Measurements from ENCODE around the gene TRIM41. TPM values are rescaled to one million over a fixed set of nuclear protein-coding genes. Genes with fewer than 3 reads are reported as not detected.

The TRIM41 gene
- total and polyA plus RNA-seq, 2 of the 13 experiments (the other 11 are each of a cell fraction or from before 2014, with no cell fraction given), result 10.2 to 16.7 TPM

GRCh38 chr5:181260720-181261319, 37.7 kb downstream of the TRIM41 start, which contains the start of gene TRIM52 (continued):
- TF ChIP-seq ZNF362 (CRISPR knock-in tag; IDR thresholded peaks at IDR 0.05; ENCODE audit: borderline replicate concordance) (no peak), ARID5B (CRISPR knock-in tag; IDR thresholded peaks at IDR 0.05) (peak; percentile 42; the same call in 1 of the 2 replicates), ZEB1 (IDR thresholded peaks at IDR 0.05; ENCODE audit: insufficient replicate concordance, low read depth) (no peak), ZNF430 (CRISPR knock-in tag; IDR thresholded peaks at IDR 0.05) (peak; percentile 82), ZZZ3 (CRISPR knock-in tag; IDR thresholded peaks at IDR 0.05; ENCODE audit: borderline replicate concordance) (no peak), MAZ (IDR thresholded peaks at IDR 0.05; ENCODE audit: borderline replicate concordance, low read depth, low read length) (peak; percentile 37; the same call in 1 of the 2 replicates), MAZ (CRISPR knock-in tag; IDR thresholded peaks at IDR 0.05; ENCODE audit: low read depth) (peak; percentile 48; the same call in 1 of the 2 replicates), ARID2 (CRISPR knock-in tag; IDR thresholded peaks at IDR 0.05; ENCODE audit: borderline replicate concordance) (no peak), NFAT5 (CRISPR knock-in tag; IDR thresholded peaks at IDR 0.05) (0 out of 2 replicates have a peak, but pooled peaks have one; percentile 64), TSC22D2 (CRISPR knock-in tag; IDR thresholded peaks at IDR 0.05; ENCODE audit: borderline replicate concordance) (no peak), ZXDC (CRISPR knock-in tag; IDR thresholded peaks at IDR 0.05) (peak; percentile 76; the same call in 1 of the 2 replicates), TRIM22 (IDR thresholded peaks at IDR 0.05) (no peak), SCMH1 (CRISPR knock-in tag; IDR thresholded peaks at IDR 0.05; ENCODE audit: borderline replicate concordance) (no peak), SMC3 (IDR thresholded peaks at IDR 0.05; ENCODE audit: low read length) (no peak)
